HFF-Myc (cell line): ENCODE data around the gene ARPIN.

Experiments used
- DNase-seq: peaks from one replicate; pipeline ENCODE4 v3.0.0-alpha.2; 2011; ENCODE audit warnings: low read depth; ENCODE audit errors: extremely low read depth
- H3K4me3 ChIP-seq: replicated peaks from 2 replicates; pipeline ENCODE4 v1.5.1; 2011; ENCODE audit warnings: low read depth, mild to moderate bottlenecking, control low read depth, low read length
- TF ChIP-seq, protein P1 (sequence below): IDR thresholded peaks from 2 replicates; pipeline ENCODE4 v1.5.1; 2012; ENCODE audit warnings: mild to moderate bottlenecking, low read depth, low read length, control low read depth; ENCODE audit errors: missing control alignments

Gene ARPIN

DNA sequence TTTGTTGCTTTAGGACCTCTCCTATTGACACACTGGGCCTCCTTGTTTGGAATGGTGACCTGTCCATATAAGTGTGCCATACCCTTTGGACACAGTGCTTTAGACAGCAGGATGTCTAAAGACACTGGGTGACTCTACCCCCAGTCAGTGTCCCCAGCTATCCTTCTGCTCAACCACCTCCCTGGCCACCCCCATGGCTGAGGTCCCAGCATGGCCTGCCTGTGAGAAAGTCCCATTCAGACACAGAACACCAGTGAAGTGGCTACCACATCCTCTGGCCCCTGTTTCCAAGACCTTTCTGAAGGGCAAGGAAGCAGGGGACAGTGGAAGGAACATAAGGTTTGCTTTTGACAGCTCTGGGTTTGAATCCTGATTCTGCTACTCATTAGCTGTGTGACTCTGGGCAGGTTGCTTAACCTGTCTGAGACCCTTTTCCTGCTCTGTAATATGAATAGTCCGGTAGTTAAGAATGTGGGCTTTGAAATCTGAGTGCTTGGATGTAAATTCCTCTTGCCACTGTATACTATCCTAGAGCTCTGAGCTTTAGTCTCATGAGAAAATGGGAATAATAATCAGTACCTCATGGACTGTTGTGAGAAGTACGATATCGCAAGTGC, 12.7 kb downstream of the ARPIN start:
- H3K4me3 ChIP-seq = no peak overlapping the region
- TF ChIP-seq, protein P1, sequence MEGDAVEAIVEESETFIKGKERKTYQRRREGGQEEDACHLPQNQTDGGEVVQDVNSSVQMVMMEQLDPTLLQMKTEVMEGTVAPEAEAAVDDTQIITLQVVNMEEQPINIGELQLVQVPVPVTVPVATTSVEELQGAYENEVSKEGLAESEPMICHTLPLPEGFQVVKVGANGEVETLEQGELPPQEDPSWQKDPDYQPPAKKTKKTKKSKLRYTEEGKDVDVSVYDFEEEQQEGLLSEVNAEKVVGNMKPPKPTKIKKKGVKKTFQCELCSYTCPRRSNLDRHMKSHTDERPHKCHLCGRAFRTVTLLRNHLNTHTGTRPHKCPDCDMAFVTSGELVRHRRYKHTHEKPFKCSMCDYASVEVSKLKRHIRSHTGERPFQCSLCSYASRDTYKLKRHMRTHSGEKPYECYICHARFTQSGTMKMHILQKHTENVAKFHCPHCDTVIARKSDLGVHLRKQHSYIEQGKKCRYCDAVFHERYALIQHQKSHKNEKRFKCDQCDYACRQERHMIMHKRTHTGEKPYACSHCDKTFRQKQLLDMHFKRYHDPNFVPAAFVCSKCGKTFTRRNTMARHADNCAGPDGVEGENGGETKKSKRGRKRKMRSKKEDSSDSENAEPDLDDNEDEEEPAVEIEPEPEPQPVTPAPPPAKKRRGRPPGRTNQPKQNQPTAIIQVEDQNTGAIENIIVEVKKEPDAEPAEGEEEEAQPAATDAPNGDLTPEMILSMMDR = no peak

DNA sequence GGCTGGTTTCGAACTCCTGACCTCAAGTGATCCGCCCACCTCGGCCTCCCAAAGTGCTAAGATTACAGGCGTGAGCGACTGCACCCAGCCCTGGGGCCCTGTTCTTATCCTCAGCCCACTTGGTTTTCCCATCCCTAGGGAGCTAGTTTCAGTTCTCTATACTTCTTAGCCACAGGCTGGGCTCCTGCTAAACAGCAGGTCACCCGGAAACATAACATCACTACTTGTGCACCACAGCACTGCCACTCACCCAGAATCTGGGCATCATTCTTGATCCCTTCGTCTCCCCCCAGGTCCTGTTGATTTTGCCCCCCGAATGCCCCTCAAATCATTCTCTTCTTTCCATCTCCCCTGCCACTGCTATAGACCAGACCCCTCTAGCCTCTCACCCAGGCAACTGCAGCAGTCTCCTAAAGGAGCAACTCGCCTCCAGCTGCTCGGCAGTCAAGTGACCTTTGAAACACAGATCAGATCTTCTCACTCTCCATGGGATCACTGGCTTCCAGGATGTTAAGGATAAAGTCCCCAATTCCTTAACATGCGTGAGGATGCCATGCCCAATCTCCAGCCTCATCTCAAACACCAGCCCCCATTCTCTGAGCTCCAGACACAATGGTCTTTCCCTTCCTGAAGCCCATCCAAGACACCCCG, 13.3 kb downstream of the ARPIN start:
- H3K4me3 ChIP-seq = no peak overlapping the region
- no peak for DNase-seq

More for the DNA sequence above, 12.7 kb downstream of the ARPIN start:
- no peak for DNase-seq

DNA sequence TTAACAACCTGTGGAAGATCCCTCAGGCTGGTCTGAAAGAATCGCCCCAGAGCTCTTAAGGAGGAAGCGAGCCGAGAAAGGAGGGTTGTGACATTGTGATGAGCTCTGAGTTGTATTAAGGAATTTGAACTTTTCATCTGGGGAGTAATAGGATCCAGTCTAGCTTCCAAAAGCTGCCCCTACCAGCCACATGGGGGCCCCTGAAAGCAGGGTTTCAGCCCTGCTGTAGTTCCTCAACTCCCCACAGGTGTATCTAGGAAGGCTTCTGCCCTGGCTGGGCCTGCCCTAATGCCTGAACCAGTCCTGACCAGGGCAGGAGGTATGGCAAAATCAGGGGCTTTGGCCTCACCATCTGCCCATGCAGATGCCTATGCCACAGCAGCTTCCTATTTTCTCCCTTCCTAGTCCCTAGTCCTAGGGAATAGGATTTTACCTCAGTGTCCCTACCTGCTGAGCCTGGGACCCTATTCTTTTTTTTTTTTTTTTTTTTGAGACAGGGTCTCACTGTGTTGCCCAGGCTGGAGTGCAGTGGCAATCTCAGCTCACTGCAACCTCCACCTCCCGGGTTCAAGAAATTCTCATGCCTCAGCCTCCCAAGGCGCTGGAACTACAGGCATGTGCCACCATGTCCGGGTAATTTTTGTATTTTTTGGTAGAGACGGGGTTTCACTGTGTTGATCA, 14.0 kb downstream of the ARPIN start:
- TF ChIP-seq, protein P1 = peak; percentile 67
- DNase-seq = no peak
- H3K4me3 ChIP-seq = no peak overlapping the region

More for the DNA sequence above, 13.3 kb downstream of the ARPIN start:
- TF ChIP-seq, protein P1 = no peak

DNA sequence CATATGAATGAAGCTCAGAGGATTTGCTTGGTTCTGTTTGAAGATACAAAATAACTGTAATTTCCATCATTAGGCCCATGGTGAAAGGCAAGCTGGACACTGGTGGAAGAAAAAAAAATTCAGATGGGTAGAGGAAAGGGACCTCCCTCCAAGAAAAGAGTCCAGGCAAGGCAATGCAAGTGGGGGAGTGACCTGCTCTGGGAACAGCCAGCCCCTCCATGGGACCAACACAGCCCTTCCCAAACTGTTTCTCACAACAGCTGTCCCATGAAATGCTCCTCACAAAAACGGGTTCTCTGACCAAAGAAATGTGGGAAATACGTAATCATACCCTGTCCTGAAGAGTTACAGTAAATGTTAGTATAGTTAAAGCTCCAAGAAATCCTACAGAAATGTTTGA, 14.6 kb downstream of the ARPIN start:
- no peak for DNase-seq
- TF ChIP-seq, protein P1 = no peak
- H3K4me3 ChIP-seq = no peak overlapping the region

DNA sequence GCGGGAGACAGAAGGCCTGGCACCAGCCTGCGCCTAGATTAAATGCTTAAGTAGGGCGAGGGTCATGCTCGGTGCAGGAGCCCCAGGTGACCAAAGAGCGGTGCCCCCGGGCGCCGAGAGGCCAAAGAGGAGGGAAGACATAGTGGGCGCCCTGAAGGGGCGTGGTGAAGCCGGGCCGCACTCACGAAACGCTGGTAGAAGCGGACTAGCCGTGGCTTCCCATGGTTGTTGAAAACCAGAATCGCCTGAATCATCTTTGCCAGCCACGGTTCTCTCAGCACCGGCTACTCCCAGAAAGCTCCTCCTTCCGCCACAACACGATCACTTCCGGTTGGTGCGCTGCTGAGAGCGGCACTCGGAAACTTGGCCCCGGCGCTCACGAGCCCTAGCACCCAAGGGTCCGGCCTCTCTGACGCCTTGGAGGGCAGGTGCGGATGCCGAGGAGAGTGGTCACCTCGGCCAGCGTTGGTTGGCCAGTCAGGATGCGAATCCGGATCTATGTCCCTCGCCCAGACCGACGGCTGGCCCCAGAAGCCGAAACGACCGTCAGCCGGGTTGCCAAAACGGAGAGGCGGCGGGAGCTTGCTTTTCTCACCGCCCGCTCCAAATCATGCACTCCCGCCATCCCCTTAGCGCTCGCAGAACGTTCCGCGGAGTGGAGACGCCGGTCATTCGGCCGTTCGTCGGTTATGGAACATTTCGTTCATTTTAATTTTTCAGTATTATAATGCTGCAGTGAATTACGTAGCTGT, 18.9 kb downstream of the ARPIN start, which contains the start of gene AP3S2:
TSS of gene AP3S2 (minus strand) at position 299 of the 752 bp plus-strand sequence. CDS start at position 254, 45 bp downstream.
- peak within 1 kb of the TSS; percentile 83 for H3K4me3 ChIP-seq
- DNase-seq = peak; percentile 83
- TF ChIP-seq, protein P1 = no peak

DNA sequence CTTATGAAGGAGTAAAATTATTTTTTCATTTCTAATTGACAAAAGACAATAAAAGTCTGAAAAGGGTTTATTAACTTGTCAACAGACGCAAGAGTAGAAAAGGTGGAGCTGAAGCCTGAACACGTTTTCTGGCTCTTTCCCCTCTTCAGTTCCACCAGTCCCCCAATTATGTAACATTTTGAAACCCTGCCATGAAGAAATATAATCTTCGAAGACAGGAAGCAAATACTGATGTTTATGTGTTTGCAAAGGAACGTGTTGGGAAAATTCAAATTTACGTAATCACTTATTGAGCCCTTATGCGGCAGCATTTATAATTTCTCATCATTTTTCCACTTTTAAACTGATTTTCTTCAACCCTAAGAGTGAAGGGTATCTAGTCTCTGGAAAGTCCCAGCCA, 19.7 kb downstream of the ARPIN start:
- TF ChIP-seq, protein P1 = no peak
- H3K4me3 ChIP-seq = peak overlapping the region; percentile 83
- DNase-seq = no peak
